Measurements from ENCODE around the gene GPR84. TPM values are rescaled to one million over a fixed set of nuclear protein-coding genes. Genes with fewer than 3 reads are reported as not detected.
A peak's percentile ranks its signal among the peaks of the same experiment; 100 is the strongest.

GPR84 gene
- total and polyA plus RNA-seq, 9 of the 15 experiments (the other 6 are each of a cell fraction or from before 2014, with no cell fraction given) = 0.07 to 0.18 (median 0.11) TPM; not detected in 5

GRCh38 chr12:54358945-54359761 is 5.1 kb downstream of the GPR84 start (continued):
- TF ChIP-seq SMAD2 (IDR thresholded peaks at IDR 0.05; ENCODE audit: low read depth, low read length) (no peak), ZNF77 (CRISPR knock-in tag; IDR thresholded peaks at IDR 0.05) (no peak), TEAD1 (CRISPR knock-in tag; IDR thresholded peaks at IDR 0.05) (peak in 1 of 2 experiments; percentile 52; a peak in 1 of 4 replicates), GTF2B (IDR thresholded peaks at IDR 0.05; ENCODE audit: extremely low read depth, insufficient read length) (no peak), FOS (IDR thresholded peaks at IDR 0.05; ENCODE audit: extremely low read depth, insufficient read length) (peak; percentile 98), ZSCAN29 (IDR thresholded peaks at IDR 0.05) (no peak), SMARCC2 (IDR thresholded peaks at IDR 0.05; ENCODE audit: low read depth) (peak; percentile 43), HMG20B (CRISPR knock-in tag; IDR thresholded peaks at IDR 0.05) (no peak), ZNF253 (CRISPR knock-in tag; conservative IDR thresholded peaks at IDR 0.05) (no peak), DACH1 (IDR thresholded peaks at IDR 0.05; ENCODE audit: partially characterized antibody) (peak; percentile 59)
- TF ChIP-seq, protein P1, sequence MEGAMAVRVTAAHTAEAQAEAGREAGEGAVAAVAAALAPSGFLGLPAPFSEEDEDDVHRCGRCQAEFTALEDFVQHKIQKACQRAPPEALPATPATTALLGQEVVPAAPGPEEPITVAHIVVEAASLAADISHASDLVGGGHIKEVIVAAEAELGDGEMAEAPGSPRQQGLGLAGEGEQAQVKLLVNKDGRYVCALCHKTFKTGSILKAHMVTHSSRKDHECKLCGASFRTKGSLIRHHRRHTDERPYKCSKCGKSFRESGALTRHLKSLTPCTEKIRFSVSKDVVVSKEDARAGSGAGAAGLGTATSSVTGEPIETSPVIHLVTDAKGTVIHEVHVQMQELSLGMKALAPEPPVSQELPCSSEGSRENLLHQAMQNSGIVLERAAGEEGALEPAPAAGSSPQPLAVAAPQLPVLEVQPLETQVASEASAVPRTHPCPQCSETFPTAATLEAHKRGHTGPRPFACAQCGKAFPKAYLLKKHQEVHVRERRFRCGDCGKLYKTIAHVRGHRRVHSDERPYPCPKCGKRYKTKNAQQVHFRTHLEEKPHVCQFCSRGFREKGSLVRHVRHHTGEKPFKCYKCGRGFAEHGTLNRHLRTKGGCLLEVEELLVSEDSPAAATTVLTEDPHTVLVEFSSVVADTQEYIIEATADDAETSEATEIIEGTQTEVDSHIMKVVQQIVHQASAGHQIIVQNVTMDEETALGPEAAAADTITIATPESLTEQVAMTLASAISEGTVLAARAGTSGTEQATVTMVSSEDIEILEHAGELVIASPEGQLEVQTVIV (CRISPR knock-in tag; IDR thresholded peaks at IDR 0.05; ENCODE audit: borderline replicate concordance) = no peak
- TF ChIP-seq, protein P2, sequence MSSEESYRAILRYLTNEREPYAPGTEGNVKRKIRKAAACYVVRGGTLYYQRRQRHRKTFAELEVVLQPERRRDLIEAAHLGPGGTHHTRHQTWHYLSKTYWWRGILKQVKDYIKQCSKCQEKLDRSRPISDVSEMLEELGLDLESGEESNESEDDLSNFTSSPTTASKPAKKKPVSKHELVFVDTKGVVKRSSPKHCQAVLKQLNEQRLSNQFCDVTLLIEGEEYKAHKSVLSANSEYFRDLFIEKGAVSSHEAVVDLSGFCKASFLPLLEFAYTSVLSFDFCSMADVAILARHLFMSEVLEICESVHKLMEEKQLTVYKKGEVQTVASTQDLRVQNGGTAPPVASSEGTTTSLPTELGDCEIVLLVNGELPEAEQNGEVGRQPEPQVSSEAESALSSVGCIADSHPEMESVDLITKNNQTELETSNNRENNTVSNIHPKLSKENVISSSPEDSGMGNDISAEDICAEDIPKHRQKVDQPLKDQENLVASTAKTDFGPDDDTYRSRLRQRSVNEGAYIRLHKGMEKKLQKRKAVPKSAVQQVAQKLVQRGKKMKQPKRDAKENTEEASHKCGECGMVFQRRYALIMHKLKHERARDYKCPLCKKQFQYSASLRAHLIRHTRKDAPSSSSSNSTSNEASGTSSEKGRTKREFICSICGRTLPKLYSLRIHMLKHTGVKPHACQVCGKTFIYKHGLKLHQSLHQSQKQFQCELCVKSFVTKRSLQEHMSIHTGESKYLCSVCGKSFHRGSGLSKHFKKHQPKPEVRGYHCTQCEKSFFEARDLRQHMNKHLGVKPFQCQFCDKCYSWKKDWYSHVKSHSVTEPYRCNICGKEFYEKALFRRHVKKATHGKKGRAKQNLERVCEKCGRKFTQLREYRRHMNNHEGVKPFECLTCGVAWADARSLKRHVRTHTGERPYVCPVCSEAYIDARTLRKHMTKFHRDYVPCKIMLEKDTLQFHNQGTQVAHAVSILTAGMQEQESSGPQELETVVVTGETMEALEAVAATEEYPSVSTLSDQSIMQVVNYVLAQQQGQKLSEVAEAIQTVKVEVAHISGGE (CRISPR knock-in tag; IDR thresholded peaks at IDR 0.05) = no peak
- TF ChIP-seq, protein P3, sequence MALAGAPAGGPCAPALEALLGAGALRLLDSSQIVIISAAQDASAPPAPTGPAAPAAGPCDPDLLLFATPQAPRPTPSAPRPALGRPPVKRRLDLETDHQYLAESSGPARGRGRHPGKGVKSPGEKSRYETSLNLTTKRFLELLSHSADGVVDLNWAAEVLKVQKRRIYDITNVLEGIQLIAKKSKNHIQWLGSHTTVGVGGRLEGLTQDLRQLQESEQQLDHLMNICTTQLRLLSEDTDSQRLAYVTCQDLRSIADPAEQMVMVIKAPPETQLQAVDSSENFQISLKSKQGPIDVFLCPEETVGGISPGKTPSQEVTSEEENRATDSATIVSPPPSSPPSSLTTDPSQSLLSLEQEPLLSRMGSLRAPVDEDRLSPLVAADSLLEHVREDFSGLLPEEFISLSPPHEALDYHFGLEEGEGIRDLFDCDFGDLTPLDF (CRISPR knock-in tag; IDR thresholded peaks at IDR 0.05) = no peak
- TF ChIP-seq, protein P4, sequence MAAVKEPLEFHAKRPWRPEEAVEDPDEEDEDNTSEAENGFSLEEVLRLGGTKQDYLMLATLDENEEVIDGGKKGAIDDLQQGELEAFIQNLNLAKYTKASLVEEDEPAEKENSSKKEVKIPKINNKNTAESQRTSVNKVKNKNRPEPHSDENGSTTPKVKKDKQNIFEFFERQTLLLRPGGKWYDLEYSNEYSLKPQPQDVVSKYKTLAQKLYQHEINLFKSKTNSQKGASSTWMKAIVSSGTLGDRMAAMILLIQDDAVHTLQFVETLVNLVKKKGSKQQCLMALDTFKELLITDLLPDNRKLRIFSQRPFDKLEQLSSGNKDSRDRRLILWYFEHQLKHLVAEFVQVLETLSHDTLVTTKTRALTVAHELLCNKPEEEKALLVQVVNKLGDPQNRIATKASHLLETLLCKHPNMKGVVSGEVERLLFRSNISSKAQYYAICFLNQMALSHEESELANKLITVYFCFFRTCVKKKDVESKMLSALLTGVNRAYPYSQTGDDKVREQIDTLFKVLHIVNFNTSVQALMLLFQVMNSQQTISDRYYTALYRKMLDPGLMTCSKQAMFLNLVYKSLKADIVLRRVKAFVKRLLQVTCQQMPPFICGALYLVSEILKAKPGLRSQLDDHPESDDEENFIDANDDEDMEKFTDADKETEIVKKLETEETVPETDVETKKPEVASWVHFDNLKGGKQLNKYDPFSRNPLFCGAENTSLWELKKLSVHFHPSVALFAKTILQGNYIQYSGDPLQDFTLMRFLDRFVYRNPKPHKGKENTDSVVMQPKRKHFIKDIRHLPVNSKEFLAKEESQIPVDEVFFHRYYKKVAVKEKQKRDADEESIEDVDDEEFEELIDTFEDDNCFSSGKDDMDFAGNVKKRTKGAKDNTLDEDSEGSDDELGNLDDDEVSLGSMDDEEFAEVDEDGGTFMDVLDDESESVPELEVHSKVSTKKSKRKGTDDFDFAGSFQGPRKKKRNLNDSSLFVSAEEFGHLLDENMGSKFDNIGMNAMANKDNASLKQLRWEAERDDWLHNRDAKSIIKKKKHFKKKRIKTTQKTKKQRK (IDR thresholded peaks at IDR 0.05; ENCODE audit: borderline replicate concordance, low read depth, low read length) = peak; percentile 43; the same call in 1 of the 2 replicates

Data from K562 (cell line).